HepG2 (cell line): ENCODE measurements around the gene COLQ. TPM values are rescaled to one million over a fixed set of nuclear protein-coding genes. Genes with fewer than 3 reads are reported as not detected.

Experiments
- ATAC-seq: fragments of 200-7000 bp; cut with Tn5 transposase; 3 replicates; pipeline ENCODE4 v1.9.1; 2020; ENCODE audit warnings: mild to moderate bottlenecking, moderate library complexity
- BruUV-seq: library from RNA; stranded (reverse); fragments of 400-500 nt; replicated peaks from 2 replicates; lab custom pipeline; 2021; lab: Mats Ljungman, UMichigan
- CTCF ChIA-PET: fragments of 300-600 bp; formaldehyde crosslinking; extraction: SDS; loops from one replicate; lab custom pipeline; 2021; ENCODE audit warnings: low total read pairs, inconsistent platforms, low intra/inter-chr PET ratio; lab: Yijun Ruan, JAX
- POLR2A ChIA-PET: fragments of 350-600 bp; sonication (Branson Sonifier 250); formaldehyde crosslinking; loops from one replicate; lab custom pipeline; 2020; ENCODE audit warnings: antibody characterized with exemption, inconsistent platforms; lab: Yijun Ruan, JAX
- DNase-seq: peaks from one replicate; pipeline ENCODE4 v3.0.0-alpha.2; 2015; ENCODE audit warnings: low spot score
- FAIRE-seq: peaks from 3 replicates; lab custom pipeline; 2011; peaks lifted over from hg19 to GRCh38; lab: Jason Lieb, UNC
- H2AFZ ChIP-seq: one replicate; pipeline ENCODE4 v1.6.1; 2011; ENCODE audit warnings: low read length, inconsistent platforms
- H3K27ac ChIP-seq: fragments of 300-600 bp; 3 replicates; pipeline ENCODE4 v1.8.0; 2011; ENCODE audit warnings: mixed run types, mild to moderate bottlenecking, mixed read lengths, low read length, inconsistent platforms; ENCODE audit not compliant: insufficient read depth; ENCODE audit errors: extremely low read length
- H3K27me3 ChIP-seq, 2 experiments: fragments of 200-600 bp in 1 of 2; 2 replicates in 1 of 2; 3 replicates in 1 of 2; pipeline versions ENCODE4 v1.6.0 to v1.8.0; 2011; ENCODE audit warnings: low read length in 2 of 2, mild to moderate bottlenecking in 2 of 2, moderate library complexity in 2 of 2, inconsistent platforms in 1 of 2; ENCODE audit not compliant: insufficient read depth in 2 of 2, control insufficient read depth in 1 of 2
- H3K36me3 ChIP-seq, 2 experiments: fragments of 200-600 bp in 1 of 2; replicated peaks in 1 of 2; 2 replicates in 1 of 2; 3 replicates in 1 of 2; pipeline versions ENCODE4 v1.5.1 to v1.8.0; 2011; ENCODE audit warnings: low read length in 2 of 2, inconsistent platforms in 1 of 2; ENCODE audit not compliant: insufficient read depth in 2 of 2, control insufficient read depth in 1 of 2
- H3K4me1 ChIP-seq: 2 replicates; pipeline ENCODE4 v1.5.1; 2012; ENCODE audit warnings: low read length, inconsistent platforms; ENCODE audit not compliant: insufficient read depth
- H3K4me2 ChIP-seq: 2 replicates; pipeline ENCODE4 v1.6.0; 2011; ENCODE audit warnings: low read depth, low read length, inconsistent platforms
- H3K4me3 ChIP-seq, 3 experiments: fragments of 200-600 bp in 1 of 3; sonication (generic), shearing (Covaris generic) in 1 of 3; replicated peaks in 1 of 3; 2 replicates each; pipeline ENCODE4 v1.5.1; 2011 to 2016; ENCODE audit warnings: low read length in 3 of 3, inconsistent platforms in 2 of 3, low read depth in 2 of 3, mild to moderate bottlenecking in 2 of 3, control low read depth in 1 of 3, mixed read lengths in 1 of 3; ENCODE audit not compliant: insufficient read depth in 1 of 3
- H3K79me2 ChIP-seq: one replicate; pipeline ENCODE4 v1.6.1; 2011; ENCODE audit warnings: low read length, inconsistent platforms; ENCODE audit not compliant: insufficient read depth
- H3K9ac ChIP-seq: 2 replicates; pipeline ENCODE4 v1.6.0; 2011; ENCODE audit warnings: mild to moderate bottlenecking, low read depth, low read length, inconsistent platforms; ENCODE audit not compliant: insufficient read depth
- H3K9me3 ChIP-seq: 2 replicates; pipeline ENCODE4 v1.5.1; 2012; ENCODE audit warnings: mild to moderate bottlenecking, low read length
- H4K20me1 ChIP-seq: 2 replicates; pipeline ENCODE4 v1.6.0; 2011; ENCODE audit warnings: inconsistent platforms, mild to moderate bottlenecking, low read length, moderate library complexity; ENCODE audit not compliant: insufficient read depth
- ATF2 ChIP-seq: sonication (generic); formaldehyde crosslinking; IDR thresholded peaks from 2 replicates; pipeline ENCODE4 v1.4.0; 2020; ENCODE audit warnings: missing genetic modification reagents
- BRF2 ChIP-seq: sonication (generic); formaldehyde crosslinking; IDR thresholded peaks from 2 replicates; pipeline ENCODE4 v1.8.1; 2022; ENCODE audit warnings: mild to moderate bottlenecking, missing genetic modification reagents
- EZH2 ChIP-seq: conservative IDR thresholded peaks from 2 replicates; pipeline ENCODE4 v1.6.1; 2012; ENCODE audit warnings: mild to moderate bottlenecking, low read depth, low read length, moderate library complexity
- HINFP ChIP-seq: sonication (generic); formaldehyde crosslinking; IDR thresholded peaks from 2 replicates; pipeline ENCODE4 v1.4.0; 2020; ENCODE audit warnings: low read depth, mild to moderate bottlenecking, missing genetic modification reagents
- KDM4B ChIP-seq: sonication (generic); formaldehyde crosslinking; IDR thresholded peaks from 2 replicates; pipeline ENCODE4 v1.4.0; 2020; ENCODE audit warnings: missing genetic modification reagents
- NCOA5 ChIP-seq: sonication (generic); formaldehyde crosslinking; IDR thresholded peaks from 2 replicates; pipeline ENCODE4 v1.4.0; 2020; ENCODE audit warnings: missing genetic modification reagents
- NR3C1 ChIP-seq: sonication (generic); formaldehyde crosslinking; IDR thresholded peaks from 2 replicates; pipeline ENCODE4 v1.4.0; 2020; ENCODE audit warnings: missing genetic modification reagents
- ZFP82 ChIP-seq: sonication (generic); formaldehyde crosslinking; IDR thresholded peaks from 2 replicates; pipeline ENCODE4 v1.5.1; 2020; ENCODE audit warnings: mild to moderate bottlenecking, missing genetic modification reagents, borderline replicate concordance
- ZNF431 ChIP-seq: sonication (generic); formaldehyde crosslinking; IDR thresholded peaks from 2 replicates; pipeline ENCODE4 v1.9.0; 2022; ENCODE audit warnings: missing genetic modification reagents, low read depth, mild to moderate bottlenecking, borderline replicate concordance
- ZNF512B ChIP-seq: sonication (generic); formaldehyde crosslinking; IDR thresholded peaks from 2 replicates; pipeline ENCODE4 v1.5.1; 2020; ENCODE audit warnings: missing genetic modification reagents, mild to moderate bottlenecking, borderline replicate concordance
- ZNF672 ChIP-seq: sonication (generic); formaldehyde crosslinking; IDR thresholded peaks from 2 replicates; pipeline ENCODE4 v1.8.1; 2022; ENCODE audit warnings: missing genetic modification reagents
- ZZZ3 ChIP-seq: sonication (generic); formaldehyde crosslinking; IDR thresholded peaks from 2 replicates; pipeline ENCODE4 v1.4.0; 2020; ENCODE audit warnings: missing genetic modification reagents, mild to moderate bottlenecking, borderline replicate concordance
- WGBS: methylation state at CpG from one replicate; pipeline ENCODE4 v1.1.6; 2017; ENCODE audit warnings: low lambda C conversion rate; 5-methylcytosine and 5-hydroxymethylcytosine counted together
- in situ Hi-C: cut with HindIII; loops from 2 replicates; pipeline ENCODE4 v1.10.0; 2017; ENCODE audit warnings: low pct_unique_long_range_greater_than_20kb; ENCODE audit not compliant: extremely low pct_ligation_motif_present
- intact Hi-C: fragments of 100-400 bp; cut with micrococcal nuclease; formaldehyde crosslinking; loops from one replicate; pipeline ENCODE4 v1.10.0; 2022; ENCODE audit not compliant: unreplicated experiment
- polyA plus RNA-seq, 8 experiments: library from polyadenylated mRNA; depleted of rRNA in 3 of 8; stranded (reverse) in 7 of 8; unstranded in 1 of 8; fragments of >200 nt; fragmentation: Illumina TruSeq in 4 of 8; extraction: Trizol in 4 of 8; gene quantifications; 2 replicates each; pipeline versions ENCODE4 v1.2.1 to v1.2.3, GENCODE V29; 2011 to 2016; ENCODE audit warnings: low read depth in 4 of 8, missing spikeins in 1 of 8, mixed read lengths in 1 of 8; ENCODE audit not compliant: insufficient read depth in 1 of 8
- total RNA-seq, 5 experiments: library from RNA; depleted of rRNA; stranded (reverse); fragments of >200 nt; fragmentation: Illumina TruSeq; extraction: Trizol; gene quantifications; 2 replicates each; pipeline ENCODE4 v1.2.3, GENCODE V29; 2016; ENCODE audit warnings: low read depth in 1 of 5

COLQ gene
- total and polyA plus RNA-seq, 2 of the 13 experiments (the other 11 are each of a cell fraction or from before 2014, with no cell fraction given) = 0.31 to 0.46 TPM

GRCh38 chr3:15519096-15519495 lies 2.4 kb downstream of the COLQ start:
- in situ Hi-C loops (no loop called here), intact Hi-C loops (no loop called here)
- CTCF ChIA-PET = no interaction called here
- no peak overlapping the region for H3K27ac ChIP-seq
- no peak for ATAC-seq
- no peaks in the 10 kb centered on the region for H4K20me1 ChIP-seq
- no peak for FAIRE-seq
- H2AFZ ChIP-seq = no peak overlapping the region
- WGBS = 77% methylated on average over 4 of the region's 4 CpGs
- no peak for DNase-seq
- H3K4me1 ChIP-seq = no peaks in the 10 kb centered on the region
- H3K36me3 ChIP-seq = no peaks in the 10 kb centered on the region
- peaks cover 2% of the 10 kb centered on the region in 2 experiments; a peak in 3 of 5 replicates for H3K27me3 ChIP-seq
- no peak for TF ChIP-seq ZNF431
- TF ChIP-seq KDM4B (CRISPR knock-in tag) = no peak
- no peak for TF ChIP-seq ZFP82 (CRISPR knock-in tag)
- no peak for TF ChIP-seq ATF2 (CRISPR knock-in tag)
- no peak for TF ChIP-seq HINFP (CRISPR knock-in tag)
- no peak for TF ChIP-seq ZZZ3
- no peak for TF ChIP-seq BRF2 (CRISPR knock-in tag)
- TF ChIP-seq ZNF512B (CRISPR knock-in tag) = no peak
- no peak for TF ChIP-seq NCOA5
- no peak for TF ChIP-seq EZH2
- no peak for TF ChIP-seq ZNF672 (CRISPR knock-in tag)
- TF ChIP-seq NR3C1 = no peak
- no peak overlapping the region for H3K4me3 ChIP-seq
- H3K9me3 ChIP-seq = no peaks in the 10 kb centered on the region
- POLR2A ChIA-PET = no interaction called here
- no peak overlapping the region for H3K9ac ChIP-seq
- no TSS peak for BruUV-seq
- no peak overlapping the region for H3K4me2 ChIP-seq
- H3K79me2 ChIP-seq = no peaks in the 10 kb centered on the region
